GM19239 (cell line): Measurements from ENCODE around the gene APLP2.
A peak's percentile ranks its signal among the peaks of the same experiment; 100 is the strongest.

Experiments
- DNase-seq: peaks from one replicate; pipeline ENCODE4 v3.0.0; 2011; ENCODE audit warnings: low spot score; ENCODE audit not compliant: insufficient read length
- FAIRE-seq: peaks from 2 replicates; lab custom pipeline; 2011; peaks lifted over from hg19 to GRCh38; lab: Jason Lieb, UNC

Gene APLP2

GRCh38 chr11:130052567-130052966 is 17.1 kb upstream of the APLP2 start:
- no peak for DNase-seq
- FAIRE-seq, result no peak

DNA sequence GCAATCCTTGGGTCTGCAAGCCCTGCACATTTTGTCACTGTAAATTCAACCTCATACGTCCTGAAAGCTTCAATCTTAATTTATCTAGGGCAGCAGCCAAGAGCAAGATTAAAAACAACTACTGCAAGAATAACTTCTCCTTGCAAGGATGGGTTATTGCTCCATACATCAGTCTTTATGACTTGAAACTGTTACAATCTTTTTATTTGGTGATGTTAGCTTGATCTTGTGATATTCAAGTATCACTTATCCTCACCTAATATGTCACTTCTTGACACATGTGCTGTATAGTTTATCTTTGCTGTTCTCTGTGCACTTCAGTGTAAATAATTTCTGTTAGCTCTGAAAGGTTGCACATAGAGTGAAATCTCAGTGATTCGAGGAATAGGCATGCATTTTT is 14.7 kb upstream of the APLP2 start:
- FAIRE-seq, result no peak
- DNase-seq, result no peak

- DNase-seq (no peak), FAIRE-seq (no peak)
Observed at GRCh38 chr11:130055617-130056016, 14.1 kb upstream of the APLP2 start.

GRCh38 chr11:130061017-130061416 is 8.7 kb upstream of the APLP2 start:
- no peak for FAIRE-seq
- DNase-seq, result no peak

- DNase-seq (no peak), FAIRE-seq (no peak)
Observed at GRCh38 chr11:130062026-130062425, 7.7 kb upstream of the APLP2 start.

- DNase-seq, result no peak
- FAIRE-seq, result no peak
Observed at GRCh38 chr11:130063451-130063850, 6.2 kb upstream of the APLP2 start.

GRCh38 chr11:130064596-130064995 is 5.1 kb upstream of the APLP2 start:
- DNase-seq (no peak), FAIRE-seq (no peak)

DNA sequence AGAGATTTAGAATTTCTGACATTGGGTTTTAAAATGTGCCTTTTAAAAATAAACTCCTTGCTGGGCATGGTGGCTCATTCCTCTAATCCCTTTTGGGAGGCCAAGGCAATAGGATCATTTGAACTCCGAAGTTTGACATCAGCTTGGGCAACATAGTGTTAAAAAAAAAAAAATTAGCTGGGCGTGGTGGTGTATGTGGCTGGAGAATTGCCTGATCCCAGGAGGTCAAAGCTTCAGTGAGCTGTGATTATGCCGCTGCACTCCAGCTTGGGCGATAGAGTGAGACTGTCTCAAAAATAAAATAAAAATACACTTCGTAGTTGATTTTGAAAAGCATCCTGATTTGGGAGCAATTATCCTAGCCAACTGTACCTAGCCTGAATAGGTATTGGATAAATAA is 3.4 kb upstream of the APLP2 start:
- DNase-seq, result no peak
- no peak for FAIRE-seq

- DNase-seq, result no peak
- no peak for FAIRE-seq
Observed at GRCh38 chr11:130068546-130068985, 1.1 kb upstream of the APLP2 start.

- no peak for FAIRE-seq
- DNase-seq, result peak; percentile 38
Observed at GRCh38 chr11:130068986-130069658, 572 bp upstream of the APLP2 start.

DNA sequence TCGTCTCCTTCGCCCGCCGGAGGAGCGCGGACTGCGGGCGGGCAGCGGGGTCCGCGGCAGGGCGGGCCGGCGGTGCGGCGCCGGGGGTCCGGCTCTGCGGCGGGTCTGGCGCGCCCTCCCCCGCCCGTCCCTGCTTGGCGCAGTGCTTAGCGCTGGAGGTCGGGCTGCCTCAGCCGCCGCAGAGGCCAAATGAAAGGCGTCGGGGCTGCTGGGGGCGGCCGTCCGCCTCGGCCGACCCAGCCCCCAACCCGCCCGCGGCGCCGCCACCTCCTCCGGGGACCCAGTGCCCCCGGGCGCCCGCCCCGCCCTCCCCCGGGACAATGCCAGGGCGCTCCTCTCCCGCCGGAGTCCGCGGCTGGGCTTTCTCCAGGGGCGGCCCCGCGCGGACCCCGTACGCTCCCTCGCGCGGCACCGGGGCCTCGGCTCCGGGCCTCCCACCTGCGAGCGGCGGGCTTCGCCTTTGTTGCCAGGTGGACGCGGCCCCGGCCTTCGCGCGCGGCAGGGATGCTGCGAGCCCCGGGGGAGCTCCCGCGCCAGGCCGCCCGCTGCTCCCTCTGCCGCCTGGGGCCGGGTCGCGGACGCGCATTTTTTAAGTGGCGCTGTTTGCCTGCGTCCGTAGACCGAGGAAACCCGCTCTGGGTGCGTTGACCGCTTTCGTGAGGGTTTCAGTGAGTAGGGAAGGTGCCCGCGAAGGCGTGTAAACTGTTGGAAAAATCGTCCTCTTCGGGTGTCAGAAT is 583 bp downstream of the APLP2 start:
- peak; percentile 25 for DNase-seq

GRCh38 chr11:130070846-130071200 is 1.1 kb downstream of the APLP2 start:
- DNase-seq, result no peak

More for the DNA sequence above, 583 bp downstream of the APLP2 start:
- no peak for FAIRE-seq

DNA sequence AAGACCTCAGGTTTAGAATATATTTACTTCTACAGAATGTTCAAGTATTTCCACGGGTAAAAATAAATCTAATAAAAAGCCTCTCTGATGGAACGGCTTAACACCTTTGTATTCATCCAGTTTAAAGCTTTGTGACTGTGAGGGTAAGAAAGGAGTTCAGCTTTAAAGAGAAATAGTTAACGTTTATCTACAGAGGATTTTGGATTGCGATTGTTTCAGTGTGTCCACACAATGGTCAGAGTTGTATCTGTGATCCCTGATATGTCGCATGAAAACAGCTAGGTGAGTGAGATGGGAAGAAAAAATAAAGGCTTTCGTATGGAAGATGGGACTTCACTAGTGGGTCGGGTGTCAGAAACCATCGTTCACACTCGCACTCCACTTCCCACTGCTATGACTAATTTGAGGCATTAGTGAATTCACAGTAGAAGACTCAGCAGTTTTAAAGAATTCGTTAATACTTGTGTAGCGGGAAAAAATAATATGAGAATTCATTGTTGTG is 1.6 kb downstream of the APLP2 start:
- FAIRE-seq (no peak), DNase-seq (no peak)

More at GRCh38 chr11:130070846-130071200, 1.1 kb downstream of the APLP2 start:
- FAIRE-seq, result no peak

DNA sequence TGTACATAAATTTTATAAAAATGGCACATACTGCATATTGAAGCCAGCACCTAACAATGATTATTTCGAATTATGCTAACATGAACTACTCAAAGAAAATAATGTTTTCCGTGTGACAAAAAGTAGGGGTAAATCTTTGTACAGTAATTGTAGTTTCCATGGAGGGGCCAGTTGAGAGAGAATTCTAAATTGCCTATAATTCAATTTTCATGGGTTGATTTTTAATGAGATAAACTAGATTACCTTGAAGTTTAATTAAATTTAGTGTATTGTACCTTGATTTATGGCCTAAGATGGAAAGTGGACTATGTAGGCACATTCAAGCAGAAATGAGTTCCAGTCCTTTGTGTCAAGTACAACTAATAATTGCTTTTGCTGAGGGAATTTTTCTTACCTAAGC is 5.0 kb downstream of the APLP2 start:
- DNase-seq (no peak), FAIRE-seq (no peak)

DNA sequence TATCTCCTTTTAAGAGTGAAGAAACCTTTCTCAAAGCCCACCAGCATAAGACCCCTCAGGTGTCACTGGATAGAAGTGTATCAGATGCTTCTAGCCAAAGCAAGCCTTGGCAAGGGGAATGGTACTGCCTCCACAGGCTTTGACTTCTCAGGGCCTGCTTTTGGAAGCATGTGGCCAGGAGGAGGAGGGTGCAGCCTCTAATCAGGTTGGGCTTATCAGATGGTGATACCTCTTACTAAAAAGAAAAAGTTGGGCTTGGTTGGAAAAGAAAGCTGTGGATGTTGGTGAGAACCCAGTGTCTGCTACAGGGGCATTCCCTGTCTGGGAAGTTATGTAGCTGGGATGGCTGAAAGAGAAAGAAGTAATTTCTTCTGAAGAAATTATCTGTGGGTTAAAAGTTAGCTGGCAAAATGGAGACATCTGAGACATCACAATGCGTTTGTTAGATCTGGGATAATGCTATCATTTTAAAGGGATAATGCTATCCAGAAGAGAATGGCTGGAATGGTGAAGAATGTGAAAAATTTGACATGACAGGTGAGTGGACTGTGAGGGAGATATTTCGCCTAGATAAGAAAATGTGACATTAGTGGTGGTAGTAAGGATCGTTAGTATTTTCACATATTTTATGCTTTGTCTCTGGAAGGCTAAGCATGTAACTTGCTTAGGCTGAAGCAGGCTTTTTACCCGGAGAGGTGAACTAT is 7.2 kb downstream of the APLP2 start:
- DNase-seq (no peak), FAIRE-seq (no peak)

- DNase-seq (no peak), FAIRE-seq (no peak)
Observed at GRCh38 chr11:130077671-130078070, 8.0 kb downstream of the APLP2 start.

- DNase-seq, result no peak
- FAIRE-seq, result no peak
Observed at GRCh38 chr11:130078080-130078479, 8.4 kb downstream of the APLP2 start.

GRCh38 chr11:130085671-130086290 is 16.1 kb downstream of the APLP2 start:
- FAIRE-seq (no peak), DNase-seq (no peak)

DNA sequence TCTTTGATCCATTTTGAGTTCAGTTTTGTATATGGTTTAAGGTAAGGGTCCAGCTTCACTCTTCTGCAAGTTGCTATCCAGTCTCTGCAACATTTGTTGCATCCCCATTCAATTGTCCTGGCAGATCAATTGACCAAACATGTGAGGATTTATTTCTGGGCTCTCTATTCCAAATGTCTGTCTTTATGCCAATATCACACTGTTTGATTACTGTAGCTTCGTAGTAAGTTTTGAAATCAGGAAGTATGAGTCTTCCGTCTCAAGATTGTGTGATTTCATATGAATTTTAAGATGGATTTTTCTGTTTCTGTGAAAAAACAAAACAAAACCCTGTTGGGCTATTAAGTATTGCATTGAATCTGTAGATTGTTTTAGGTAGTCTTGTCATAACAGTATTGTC is 17.0 kb downstream of the APLP2 start:
- no peak for FAIRE-seq
- DNase-seq, result no peak

- DNase-seq (peak; percentile 33), FAIRE-seq (peak; percentile 51)
Observed at GRCh38 chr11:130087294-130087926, 17.7 kb downstream of the APLP2 start.
